Heart left ventricle (tissue), 16 donors: ENCODE results near the gene ANXA3. TPM values are rescaled to one million over a fixed set of nuclear protein-coding genes. Genes with fewer than 3 reads are reported as not detected.
"Not testable (repeated sequence)": the region's sequence is repeated elsewhere in the genome, so short reads cannot be mapped to it uniquely, and the experiment has no call there.

Experiments
- ATAC-seq, 4 donors: fragments of 200-7000 bp; cut with Tn5 transposase; one replicate each; pipeline ENCODE4 v1.9.1; 2020 to 2022; ENCODE audit warnings: moderate library complexity in 4 of 4, mild to moderate bottlenecking in 3 of 4, moderate number of reproducible peaks in 1 of 4
- DNase-seq, 5 donors: peaks; one replicate each; pipeline ENCODE4 v3.0.0-alpha.2; 2020
- H3K27ac ChIP-seq, 12 donors: fragments of 200-600 bp; sonication (generic) in 4 of 12; one replicate each; pipeline versions ENCODE4 v1.5.0 to v1.8.0; 2016 to 2022; ENCODE audit warnings: mild to moderate bottlenecking in 2 of 12
- H3K27me3 ChIP-seq, 9 donors: fragments of 200-600 bp; sonication (generic) in 2 of 9; one replicate each; pipeline versions ENCODE4 v1.5.1 to v1.8.0; 2016 to 2022; ENCODE audit warnings: mild to moderate bottlenecking in 3 of 9
- H3K36me3 ChIP-seq, 9 donors: fragments of 200-600 bp; sonication (generic) in 2 of 9; one replicate each; pipeline versions ENCODE4 v1.5.0 to v1.8.0; 2018 to 2022; ENCODE audit warnings: mild to moderate bottlenecking in 2 of 9
- H3K4me1 ChIP-seq, 12 donors: fragments of 200-600 bp; sonication (generic) in 4 of 12; one replicate each; pipeline versions ENCODE4 v1.5.0 to v1.8.0; 2016 to 2022; ENCODE audit warnings: mild to moderate bottlenecking in 3 of 12
- H3K4me3 ChIP-seq, 12 donors: fragments of 200-600 bp; sonication (generic) in 4 of 12; one replicate each; pipeline versions ENCODE4 v1.5.0 to v1.8.0; 2017 to 2022; ENCODE audit warnings: mild to moderate bottlenecking in 9 of 12, moderate library complexity in 4 of 12
- H3K9me3 ChIP-seq, 12 donors: fragments of 200-600 bp; sonication (generic) in 4 of 12; one replicate each; pipeline versions ENCODE4 v1.5.0 to v1.8.0; 2016 to 2022; ENCODE audit warnings: mild to moderate bottlenecking in 1 of 12
- CTCF ChIP-seq, 12 donors: fragments of 200-600 bp; sonication (generic) in 4 of 12; IDR thresholded peaks; one replicate each; pipeline versions ENCODE4 v1.5.0 to v1.8.0; 2018 to 2022; ENCODE audit warnings: antibody characterized with exemption in 12 of 12, mild to moderate bottlenecking in 5 of 12
- POLR2A ChIP-seq, 2 donors: fragments of 450-650 bp; IDR thresholded peaks; one replicate each; pipeline ENCODE4 v1.6.1; 2017; ENCODE audit warnings: antibody characterized with exemption in 2 of 2, mild to moderate bottlenecking in 2 of 2, moderate library complexity in 2 of 2
- WGBS, 4 donors: extraction: QIAGEN DNeasy Blood & Tissue Kit in 2 of 4; methylation state at CpG; one replicate each; pipeline versions ENCODE4 v1.1.5 to v1.1.7; 2013 to 2018; 5-methylcytosine and 5-hydroxymethylcytosine counted together
- intact Hi-C, 10 donors: fragments of 100-400 bp; cut with DNase I; formaldehyde crosslinking; loops; one replicate each; pipeline versions ENCODE4 v1.11.1 to v1.14.2; 2022
- long read RNA-seq, 3 donors: library from polyadenylated mRNA; unstranded; transcript quantifications; one replicate each; pipeline ENCODE4 v2.0.0, GENCODE V29; 2020 to 2021
- polyA plus RNA-seq, 2 donors: library from polyadenylated mRNA; stranded (reverse); fragments of 200-250 nt; gene quantifications; one replicate each; pipeline ENCODE4 v1.2.3, GENCODE V29; 2013
- total RNA-seq, 9 donors: library from RNA; depleted of rRNA in 2 of 9; stranded (reverse); fragments of >200 nt in 2 of 9; fragmentation: NEBNext Ultra II Directional in 3 of 9; extraction: Animal tissue kit (Norgen Biotek cat#: 25700) in 3 of 9; gene quantifications; one replicate each; pipeline versions ENCODE4 v1.1.0 to v1.2.4, GENCODE V29; 2016 to 2023
- donor health status: ischemic (EF 13 %, LVEDD 7.1; RV severe dilation, severe dysfunction).
- donor health status: healthy with polysubstance abuse.
- donor health status: DM: no; HTN: yes; CAD: no.
- donor health status: DM: no; HTN: no; CAD: no.
- donor health status: ischemic (EF 25% LVEDD 6.9; RV normal size, moderate dysfunction).
- donor health status: ischemic (EF 25% LVEDD 5.7; RV mildly dilated, moderate dysfunction).
- donor health status: healthy.
- donor health status: DM: yes; HTN: yes; CAD: no.
- donor health status: ischemic (EF 35%, LVEDD 5.7; RV mildly dilated, moderate dysfunction).
- donor health status: nonischemic (EF 11% LVEDD 7.7; RV severe dilation, severe dysfunction).
- donor health status: DM: yes; HTN: yes; CAD: no.
- donor health status: PGD.
- donor health status: ischemic (EF 29% LVEDD 5.4; RV normal size, mild dysfunction).
- donor health status: nonischemic (EF 23%, LVEDD 6.1; RV moderate dilation, normal function).

Gene ANXA3
- 100 to 1,000 TPM in 1 of 9 donors, 10 to 100 TPM in 8; 12.9 to 119 (median 28.7) TPM for total RNA-seq
- polyA plus RNA-seq, result 10 to 100 TPM; 25.3 to 92.6 TPM
- long read RNA-seq, donor 1, transcript ANXA3-201 (13 exons, 1,657 nt), result major isoform, 37 of 43 reads
- long read RNA-seq, donor 1, partial matches to known transcripts, result 2 of 43 reads
- long read RNA-seq, donor 1, other reads (novel, unspliced or antisense), result 4 of 43 reads
- long read RNA-seq, donor 2, transcript ANXA3-201 (13 exons, 1,657 nt), result major isoform, 181 of 212 reads
- long read RNA-seq, donor 2, partial matches to known transcripts, result 6 of 212 reads
- long read RNA-seq, donor 2, other reads (novel, unspliced or antisense), result 22 of 212 reads
- long read RNA-seq, donor 3, transcript ANXA3-201 (13 exons, 1,657 nt), result major isoform, 23 of 32 reads
- long read RNA-seq, donor 3, partial matches to known transcripts, result 1 of 32 reads
- long read RNA-seq, donor 3, other reads (novel, unspliced or antisense), result 7 of 32 reads

- TF ChIP-seq POLR2A (IDR thresholded peaks at IDR 0.05) (peak in 1 of 2 donors; percentile 59), CTCF (IDR thresholded peaks at IDR 0.05) (peak in 1 of 12 donors; percentile 12)
- H3K4me3 ChIP-seq, result peak within 1 kb of the TSS; percentile 57 to 79 (median 68)
- H3K27ac ChIP-seq, result peak within 1 kb of the TSS; percentile 75 to 92 (median 84)
- WGBS, 4 donors, result 6 to 9% (median 8%) methylated on average over 48 to 65 of the region's 65 CpGs
- H3K36me3 ChIP-seq, result peaks cover 0 to 10% (median 0%) of the 10 kb centered on the region in 9 donors
- H3K9me3 ChIP-seq, result no peaks in the 10 kb centered on the region
- peak; percentile 60 to 76 (median 63) for DNase-seq
- intact Hi-C loops, result loop anchor here in 2 of 10 donors (5.0 kb wide), 2 partner anchors 34 to 36 kb away; no protein-coding TSS in a partner anchor
- peaks cover 0 to 12% (median 0%) of the 10 kb centered on the region in 9 donors for H3K27me3 ChIP-seq
- peak; percentile 77 to 93 (median 90) for ATAC-seq
- peaks cover 0 to 30% (median 5%) of the 10 kb centered on the region in 12 donors for H3K4me1 ChIP-seq
Observed at GRCh38 chr4:78551420-78552351, at the start of gene ANXA3. TSS of gene ANXA3 (plus strand) at chr4:78551770. CDS start at chr4:78554474, 2,704 bp downstream.

GRCh38 chr4:78506260-78506659 is 45.3 kb upstream of the ANXA3 start:
- H3K9me3 ChIP-seq, H3K4me3 ChIP-seq, H3K27ac ChIP-seq, H3K36me3 ChIP-seq, DNase-seq, H3K27me3 ChIP-seq, intact Hi-C loops, ATAC-seq, H3K4me1 ChIP-seq: not testable (repeated sequence)
- WGBS, 4 donors, result 71 to 79% (median 75%) methylated on average over 7 to 10 of the region's 10 CpGs

GRCh38 chr4:78509043-78509442 is 42.5 kb upstream of the ANXA3 start:
- H3K9me3 ChIP-seq, result no peaks in the 10 kb centered on the region
- TF ChIP-seq CTCF (IDR thresholded peaks at IDR 0.05), result no peak
- no peak for TF ChIP-seq POLR2A (IDR thresholded peaks at IDR 0.05)
- intact Hi-C loops, result no loop called here
- no peaks in the 10 kb centered on the region for H3K4me1 ChIP-seq
- DNase-seq, result no peak
- peaks cover 0 to 5% (median 0%) of the 10 kb centered on the region in 9 donors for H3K36me3 ChIP-seq
- no peak overlapping the region for H3K4me3 ChIP-seq
- no peak for ATAC-seq
- 74 to 93% (median 84%) methylated on average over 2 of the region's 2 CpGs for WGBS, 4 donors
- H3K27me3 ChIP-seq, result no peaks in the 10 kb centered on the region
- no peak overlapping the region for H3K27ac ChIP-seq

GRCh38 chr4:78510108-78510507 is 41.5 kb upstream of the ANXA3 start:
- intact Hi-C loops, result loop anchor here in 5 of 10 donors (5.0 to 10.0 kb wide), 3 partner anchors 445 to 515 kb away; partner anchors contain the start of gene FRAS1 (in 2 of the 5)
- ATAC-seq (no peak), DNase-seq (no peak)
- Histone ChIP-seq H3K27ac (no peak overlapping the region), H3K27me3 (no peaks in the 10 kb centered on the region), H3K4me1 (no peaks in the 10 kb centered on the region), H3K36me3 (peaks cover 0 to 5% (median 0%) of the 10 kb centered on the region in 9 donors), H3K4me3 (no peak overlapping the region), H3K9me3 (no peaks in the 10 kb centered on the region)
- no peak for TF ChIP-seq CTCF (IDR thresholded peaks at IDR 0.05)
- no peak for TF ChIP-seq POLR2A (IDR thresholded peaks at IDR 0.05)
- 72 to 100% (median 83%) methylated on average over 1 of the region's 1 CpG for WGBS, 4 donors
